Astrocyte of the spinal cord (primary cell): ENCODE measurements around the gene NTRK1.

Experiments
- DNase-seq: peaks from one replicate; pipeline ENCODE4 v3.0.0; 2011; ENCODE audit warnings: low read depth, low spot score
- H3K4me3 ChIP-seq: 2 replicates; pipeline ENCODE4 v1.5.1; 2011; ENCODE audit warnings: low read depth, mild to moderate bottlenecking, low read length, moderate library complexity
- CTCF ChIP-seq: IDR thresholded peaks from 2 replicates; pipeline ENCODE4 v1.5.1; 2012; ENCODE audit warnings: low read depth, mild to moderate bottlenecking, low read length, inconsistent platforms
- in situ Hi-C: cut with HindIII; loops from 2 replicates; pipeline ENCODE4 v1.10.0; 2017; ENCODE audit warnings: low sequenced_read_pairs

The NTRK1 gene

GRCh38 chr1:156897078-156897825 lies 36.6 kb downstream of the NTRK1 start:
- DNase-seq: peak; percentile 74
- no peak for TF ChIP-seq CTCF
- in situ Hi-C loops: no loop called here
- H3K4me3 ChIP-seq: no peak overlapping the region

GRCh38 chr1:156898161-156898566 lies 37.5 kb downstream of the NTRK1 start:
- H3K4me3 ChIP-seq: no peak overlapping the region
- TF ChIP-seq CTCF: no peak
- peak; percentile 71 for DNase-seq
- in situ Hi-C loops: no loop called here

- in situ Hi-C loops: no loop called here
- no peak for DNase-seq
- no peak overlapping the region for H3K4me3 ChIP-seq
- no peak for TF ChIP-seq CTCF
Measured at GRCh38 chr1:156898971-156899664, 38.5 kb downstream of the NTRK1 start.

GRCh38 chr1:156899956-156900718 lies 39.5 kb downstream of the NTRK1 start:
- DNase-seq: no peak
- no peak overlapping the region for H3K4me3 ChIP-seq
- in situ Hi-C loops: no loop called here
- no peak for TF ChIP-seq CTCF

GRCh38 chr1:156900896-156901589 lies 40.4 kb downstream of the NTRK1 start:
- no peak overlapping the region for H3K4me3 ChIP-seq
- TF ChIP-seq CTCF: no peak
- in situ Hi-C loops: no loop called here
- no peak for DNase-seq

- no peak for TF ChIP-seq CTCF
- no peak overlapping the region for H3K4me3 ChIP-seq
- no peak for DNase-seq
- in situ Hi-C loops: no loop called here
Measured at GRCh38 chr1:156901590-156901900, 40.9 kb downstream of the NTRK1 start.
